ENCODE measurements around the gene VOPP1. TPM values are rescaled to one million over a fixed set of nuclear protein-coding genes. Genes with fewer than 3 reads are reported as not detected.

Gene VOPP1
- total RNA-seq, 1 experiment from 2014 or later, result 63.9 TPM

GRCh38 chr7:55523366-55523765, 48.9 kb downstream of the VOPP1 start:
- peaks cover 8% of the 10 kb centered on the region for H3K36me3 Mint-ChIP-seq
- ChIA-PET CTCF (interaction anchor here (0.6 kb wide), 1 partner anchor 16 kb away, joined by 3 read pairs; no protein-coding TSS in a partner anchor), POLR2A (interaction anchor here (0.6 kb wide), 1 partner anchor 580 kb away, joined by 3 read pairs; no protein-coding TSS in a partner anchor)
- peak overlapping the region; percentile 66; the same call in 1 of the 2 replicates for H3K27ac Mint-ChIP-seq
- no peaks in the 10 kb centered on the region for H3K27me3 Mint-ChIP-seq (ENCODE audit: low read depth)
- H3K4me1 Mint-ChIP-seq, result peaks cover 73% of the 10 kb centered on the region
- ATAC-seq (no peak), DNase-seq (ENCODE audit: low spot score) (no peak)
- no peak overlapping the region for H3K4me3 Mint-ChIP-seq
- no peaks in the 10 kb centered on the region for H3K9me3 Mint-ChIP-seq
- TF ChIP-seq ZBTB43 (CRISPR knock-in tag; IDR thresholded peaks at IDR 0.05) (no peak), ATF1 (CRISPR knock-in tag; IDR thresholded peaks at IDR 0.05) (no peak), ELF4 (CRISPR knock-in tag; IDR thresholded peaks at IDR 0.05; ENCODE audit: low read depth) (no peak), SP1 (CRISPR knock-in tag; conservative IDR thresholded peaks at IDR 0.05) (no peak), E2F4 (CRISPR knock-in tag; IDR thresholded peaks at IDR 0.05; ENCODE audit: borderline replicate concordance, low read depth) (no peak), SMAD3 (CRISPR knock-in tag; IDR thresholded peaks at IDR 0.05; ENCODE audit: borderline replicate concordance) (no peak), ZNF281 (CRISPR knock-in tag; IDR thresholded peaks at IDR 0.05) (no peak), RORB (CRISPR knock-in tag; IDR thresholded peaks at IDR 0.05) (no peak), AR (CRISPR knock-in tag; IDR thresholded peaks at IDR 0.05) (no peak), NFATC4 (CRISPR knock-in tag; IDR thresholded peaks at IDR 0.05) (no peak), ATF6 (CRISPR knock-in tag; IDR thresholded peaks at IDR 0.05) (no peak), ZNF425 (CRISPR knock-in tag; conservative IDR thresholded peaks at IDR 0.05) (no peak), GRHL2 (CRISPR knock-in tag; IDR thresholded peaks at IDR 0.05; ENCODE audit: insufficient replicate concordance, severe bottlenecking) (no peak), IRF1 (CRISPR knock-in tag; IDR thresholded peaks at IDR 0.05) (no peak), ZNF671 (CRISPR knock-in tag; IDR thresholded peaks at IDR 0.05) (no peak), MLX (CRISPR knock-in tag; IDR thresholded peaks at IDR 0.05) (no peak), NFYB (CRISPR knock-in tag; conservative IDR thresholded peaks at IDR 0.05; ENCODE audit: low read depth) (no peak)

Data from WTC11 (cell line).